ENCODE data around the gene SUV39H1.
"Not testable (repeated sequence)": the region's sequence is repeated elsewhere in the genome, so short reads cannot be mapped to it uniquely, and the experiment has no call there.

DNA sequence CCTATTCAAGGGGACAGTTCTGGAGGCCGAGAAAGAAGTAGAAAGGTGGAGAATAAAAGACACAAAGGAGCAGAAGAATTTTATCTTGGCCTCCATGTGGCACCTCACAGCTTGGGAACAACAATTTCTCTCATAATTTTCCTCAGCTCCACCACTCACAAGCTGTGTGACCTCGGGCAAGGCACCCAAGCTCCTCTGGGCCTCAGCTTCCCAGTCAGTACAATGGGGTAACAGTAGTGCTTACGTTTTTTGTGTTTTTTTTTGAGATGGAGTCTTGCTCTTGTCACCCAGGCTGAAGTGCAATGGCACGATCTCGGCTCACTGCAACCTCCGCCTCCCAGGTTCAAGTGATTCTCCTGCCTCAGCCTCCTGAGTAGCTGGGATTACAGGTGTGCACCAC is 15.6 kb upstream of the SUV39H1 start:
- TF ChIP-seq, protein P1, sequence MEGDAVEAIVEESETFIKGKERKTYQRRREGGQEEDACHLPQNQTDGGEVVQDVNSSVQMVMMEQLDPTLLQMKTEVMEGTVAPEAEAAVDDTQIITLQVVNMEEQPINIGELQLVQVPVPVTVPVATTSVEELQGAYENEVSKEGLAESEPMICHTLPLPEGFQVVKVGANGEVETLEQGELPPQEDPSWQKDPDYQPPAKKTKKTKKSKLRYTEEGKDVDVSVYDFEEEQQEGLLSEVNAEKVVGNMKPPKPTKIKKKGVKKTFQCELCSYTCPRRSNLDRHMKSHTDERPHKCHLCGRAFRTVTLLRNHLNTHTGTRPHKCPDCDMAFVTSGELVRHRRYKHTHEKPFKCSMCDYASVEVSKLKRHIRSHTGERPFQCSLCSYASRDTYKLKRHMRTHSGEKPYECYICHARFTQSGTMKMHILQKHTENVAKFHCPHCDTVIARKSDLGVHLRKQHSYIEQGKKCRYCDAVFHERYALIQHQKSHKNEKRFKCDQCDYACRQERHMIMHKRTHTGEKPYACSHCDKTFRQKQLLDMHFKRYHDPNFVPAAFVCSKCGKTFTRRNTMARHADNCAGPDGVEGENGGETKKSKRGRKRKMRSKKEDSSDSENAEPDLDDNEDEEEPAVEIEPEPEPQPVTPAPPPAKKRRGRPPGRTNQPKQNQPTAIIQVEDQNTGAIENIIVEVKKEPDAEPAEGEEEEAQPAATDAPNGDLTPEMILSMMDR (IDR thresholded peaks at IDR 0.05; ENCODE audit: low read length): not testable (repeated sequence)
- TF ChIP-seq EZH2 (optimal IDR thresholded peaks at IDR 0.05; ENCODE audit: low read depth, low read length); EZH2phosphoT487 (IDR thresholded peaks at IDR 0.05; ENCODE audit: low read length): not testable (repeated sequence)
